HG03175 (cell line): ENCODE data around the gene PRCC.
A peak's percentile ranks its signal among the peaks of the same experiment; 100 is the strongest.

Experiments
- ATAC-seq: cut with Tn5 transposase; IDR thresholded peaks from one replicate; pipeline ENCODE4 v1.9.1; 2021; ENCODE audit warnings: mild to moderate bottlenecking, moderate library complexity; ENCODE audit not compliant: unreplicated experiment

The PRCC gene

DNA sequence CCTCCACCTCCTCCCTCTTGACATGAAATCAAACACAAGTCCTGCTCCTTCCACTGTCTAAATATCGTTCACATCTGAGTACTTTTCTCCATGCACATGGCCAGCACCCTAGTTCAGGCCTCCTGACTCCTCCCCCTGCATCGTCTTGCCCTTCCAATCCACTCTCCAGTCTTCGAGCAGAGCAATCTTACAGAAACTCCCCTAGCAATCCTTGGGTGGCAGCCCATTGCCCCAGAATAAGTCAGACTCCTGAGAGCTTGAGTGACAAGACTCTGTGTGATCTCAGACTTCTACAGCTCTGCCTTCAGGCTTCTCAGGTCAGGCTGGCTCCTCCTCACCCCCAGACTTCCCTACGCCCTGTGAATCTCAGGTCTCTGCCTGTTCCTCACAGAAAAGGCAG is 43.8 kb downstream of the PRCC start:
- ATAC-seq: no peak

- no peak for ATAC-seq
Measured at GRCh38 chr1:156812293-156812990, 45.1 kb downstream of the PRCC start.

DNA sequence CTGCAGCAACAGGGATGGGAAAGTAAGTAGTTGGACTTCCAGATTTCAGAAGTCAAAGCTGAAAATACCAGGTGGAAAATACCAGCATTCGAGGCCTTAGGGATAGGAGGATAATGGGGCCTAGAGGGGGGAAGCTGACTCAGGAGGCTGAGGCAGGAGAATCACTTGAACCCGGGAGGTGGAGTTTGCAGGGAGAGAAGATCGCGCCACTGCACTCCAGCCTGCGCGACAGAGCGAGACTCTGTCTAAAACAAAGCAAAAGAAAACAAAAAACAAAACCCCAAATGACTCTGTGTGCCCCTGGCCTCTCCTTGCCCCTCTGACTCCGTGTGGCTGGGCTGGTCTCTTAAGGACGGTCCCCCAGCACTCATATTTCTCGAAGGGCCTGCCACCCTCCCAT is 46.0 kb downstream of the PRCC start:
- ATAC-seq: no peak

DNA sequence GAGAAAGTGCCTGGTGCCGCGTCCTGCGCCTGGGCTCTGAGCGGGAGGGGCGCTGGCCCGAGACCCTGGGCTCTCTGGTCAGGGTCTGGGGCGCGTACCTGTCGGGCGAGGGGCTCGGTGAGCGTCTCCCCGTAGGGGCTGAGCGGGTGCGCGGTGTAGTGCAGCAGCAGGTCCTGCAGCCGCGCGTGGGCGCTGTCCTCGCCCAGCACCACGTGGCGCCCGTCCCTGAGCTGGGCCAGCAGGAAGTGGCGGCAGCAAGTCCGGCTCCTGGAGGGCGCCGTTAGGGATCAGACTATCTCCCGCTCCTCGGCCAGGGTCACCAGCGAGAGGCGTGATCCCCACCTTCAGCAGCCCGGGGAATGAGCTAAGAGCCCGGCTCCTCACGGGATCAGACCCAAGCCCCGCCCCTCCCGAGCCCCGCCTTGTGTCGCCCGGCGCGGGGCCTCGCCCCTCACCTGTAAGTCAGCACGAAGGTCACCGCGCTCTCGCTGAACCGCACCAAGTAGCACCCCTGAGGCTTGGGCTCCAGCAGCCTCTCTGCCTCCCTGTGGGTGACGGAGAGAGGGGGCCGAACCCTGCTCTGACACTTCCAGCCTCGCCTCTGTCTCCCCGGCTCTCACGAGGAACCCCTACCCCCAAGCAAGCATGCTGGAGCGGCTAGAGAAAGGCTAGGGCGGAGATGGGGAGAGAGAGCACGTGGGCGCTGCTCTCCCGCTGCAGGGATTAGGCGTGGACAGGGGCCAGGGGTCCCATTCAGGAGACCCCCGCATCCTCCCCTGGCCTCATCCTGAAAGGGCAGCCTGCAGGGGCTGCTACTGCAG is 46.6 kb downstream of the PRCC start:
- no peak for ATAC-seq

DNA sequence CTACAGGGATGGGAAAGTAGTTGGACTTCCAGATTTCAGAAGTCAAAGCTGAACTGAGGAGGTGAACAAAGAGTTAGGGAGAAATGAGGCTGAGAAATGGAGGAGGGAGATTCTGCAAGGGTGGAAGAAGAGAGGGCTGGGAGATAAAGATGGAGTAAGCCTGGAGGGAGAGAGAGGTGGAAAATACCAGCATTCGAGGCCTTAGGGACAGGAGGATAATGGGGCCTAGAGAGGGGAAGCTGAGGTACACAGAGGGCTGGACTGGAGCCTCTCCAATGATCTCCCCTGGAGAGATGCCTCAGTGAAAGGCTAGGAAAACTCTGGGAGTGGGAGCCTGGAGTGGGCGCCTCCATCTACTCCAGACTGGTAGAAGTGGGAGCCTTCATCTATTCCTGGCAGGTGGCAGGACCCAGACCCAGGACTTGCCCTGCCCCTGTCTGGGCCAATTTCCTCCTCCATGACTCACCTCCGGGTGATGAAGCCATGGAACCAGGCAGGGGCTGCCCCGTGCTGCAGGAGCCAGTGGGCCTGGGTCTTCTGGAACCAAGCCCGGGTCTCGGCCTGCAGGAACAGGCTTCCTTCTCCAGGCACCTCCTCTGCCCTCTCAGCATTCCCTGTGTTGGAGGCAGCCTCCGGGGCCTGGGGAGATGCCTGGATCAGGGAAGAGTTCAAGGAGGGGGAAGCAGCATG is 47.4 kb downstream of the PRCC start:
- ATAC-seq: no peak

GRCh38 chr1:156815307-156815826 is 48.0 kb downstream of the PRCC start:
- ATAC-seq: no peak

DNA sequence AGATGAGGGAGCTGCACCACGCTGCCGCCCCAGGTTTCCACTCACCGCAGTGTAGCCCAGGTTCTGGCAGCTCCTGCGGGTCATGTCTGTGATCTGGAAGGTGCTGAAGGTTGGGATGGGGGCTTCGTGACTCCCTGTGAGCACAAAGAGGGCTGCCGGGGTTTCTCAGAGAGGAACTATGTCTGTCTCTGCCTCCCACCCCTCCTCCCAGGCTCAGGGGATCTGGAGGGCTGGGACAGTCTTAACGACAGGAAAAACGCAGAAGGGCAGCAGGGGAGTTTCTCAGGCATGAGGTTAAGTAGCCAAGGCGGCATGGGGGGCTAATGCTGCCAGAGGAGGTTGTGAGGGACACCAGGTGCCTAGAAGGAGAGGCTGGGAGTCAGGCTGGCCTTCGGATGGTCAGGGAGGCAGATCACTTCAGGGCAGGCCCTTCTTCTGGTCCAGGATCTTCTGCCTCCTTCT is 48.7 kb downstream of the PRCC start:
- ATAC-seq: no peak

DNA sequence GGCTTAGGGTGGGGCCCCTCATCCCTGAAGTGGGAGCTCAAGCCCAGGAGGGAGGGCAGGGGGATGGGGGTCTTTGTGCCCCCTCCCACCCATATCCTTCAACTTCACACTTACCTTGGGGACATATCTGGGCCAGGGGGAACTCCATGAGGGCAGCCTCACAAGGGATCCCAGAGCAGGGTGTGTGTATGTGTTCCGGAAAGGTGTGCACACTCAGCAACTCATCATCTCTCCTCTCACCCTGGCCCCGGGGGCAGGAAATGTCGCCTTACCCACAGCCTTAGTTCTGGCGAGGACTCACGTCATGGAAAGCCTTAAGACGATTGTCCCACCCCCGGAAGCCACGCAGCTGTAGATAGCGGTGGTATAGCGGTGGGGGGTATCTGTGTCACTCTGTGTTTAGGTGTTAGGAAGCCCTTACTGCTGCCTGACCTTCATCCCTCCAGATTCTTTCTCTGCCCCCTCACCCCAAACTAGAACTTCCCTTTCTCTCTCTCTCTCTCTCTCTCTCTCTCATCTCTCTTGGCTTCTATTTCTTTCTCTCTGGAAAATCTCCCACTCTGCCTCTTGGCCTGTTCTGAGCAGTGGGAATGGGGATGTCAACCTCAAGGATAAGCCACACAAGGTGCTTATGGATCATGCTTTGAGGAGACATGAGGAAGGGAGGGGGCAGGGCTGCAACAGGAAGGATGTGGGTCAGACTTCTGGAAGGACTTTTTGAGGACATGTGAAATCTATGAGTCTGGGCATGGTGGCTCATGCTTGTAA is 49.4 kb downstream of the PRCC start, which contains the start of gene SH2D2A:
Gene SH2D2A, minus strand, starts transcription at position 288 of the 768 bp plus-strand sequence. Its CDS starts 140 bp downstream, at position 148.
- peak; percentile 92 for ATAC-seq

GRCh38 chr1:156821801-156822200 is 54.5 kb downstream of the PRCC start:
- ATAC-seq: no peak

DNA sequence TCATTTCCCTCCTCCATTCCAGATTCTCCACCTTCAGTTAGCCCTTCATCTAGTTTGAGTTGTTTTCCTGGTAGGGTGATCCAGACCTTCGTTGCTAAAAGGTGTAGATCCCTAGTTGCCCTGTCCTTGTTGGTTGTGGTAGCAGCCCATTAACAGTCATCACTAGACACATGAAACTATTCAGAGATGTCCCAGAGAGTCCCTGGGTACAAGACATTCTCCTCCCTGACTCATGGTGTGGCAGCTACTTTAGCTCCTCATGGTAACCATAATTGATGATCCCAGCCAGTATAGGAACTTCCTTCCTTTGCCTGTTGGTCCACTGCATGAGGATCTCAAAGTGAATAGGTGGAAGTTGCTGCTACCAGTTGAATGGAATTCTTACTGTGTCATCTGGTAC is 55.3 kb downstream of the PRCC start:
- no peak for ATAC-seq

- no peak for ATAC-seq
Measured at GRCh38 chr1:156823210-156823790, 56.0 kb downstream of the PRCC start.

DNA sequence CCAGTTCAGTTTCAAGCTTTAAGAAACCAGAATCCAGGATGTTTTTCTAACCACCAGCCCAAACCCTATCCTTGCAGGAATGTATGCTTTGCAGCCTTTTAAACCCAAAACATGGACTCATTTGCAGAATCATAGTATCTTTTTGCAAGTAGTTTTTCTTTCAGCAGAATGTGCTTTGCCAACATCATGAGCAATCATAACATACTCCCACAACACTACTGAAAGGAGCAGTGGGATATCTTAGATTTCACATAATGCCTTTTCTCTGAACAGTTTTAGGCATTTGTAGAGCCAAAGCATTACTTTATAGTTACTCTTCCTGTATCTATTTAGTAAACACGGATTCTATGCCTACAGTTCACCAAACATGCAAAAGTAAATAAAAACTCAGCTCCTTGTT is 59.3 kb downstream of the PRCC start:
- ATAC-seq: no peak

GRCh38 chr1:156828400-156829124 is 61.2 kb downstream of the PRCC start:
- no peak for ATAC-seq

- no peak for ATAC-seq
Measured at GRCh38 chr1:156832434-156832833, 65.1 kb downstream of the PRCC start.

DNA sequence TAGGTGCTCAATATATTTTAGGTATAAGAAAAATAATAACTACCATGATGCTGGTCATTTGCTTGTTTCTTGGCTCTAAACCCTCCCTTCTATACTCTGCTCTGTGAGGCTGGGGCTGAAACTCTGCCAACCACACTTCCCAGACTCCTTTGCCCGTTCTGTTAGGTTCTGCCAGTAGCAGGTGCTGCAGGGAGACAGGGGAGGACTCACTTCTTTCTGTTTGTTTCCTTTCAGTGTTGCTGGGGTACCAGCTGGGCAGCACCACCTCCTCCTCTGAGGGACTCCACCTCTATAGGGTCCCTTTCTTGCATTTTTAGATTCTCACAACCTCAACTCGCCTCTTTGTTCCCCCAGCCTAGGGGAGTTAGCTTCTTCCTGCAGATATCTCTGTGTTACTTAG is 66.3 kb downstream of the PRCC start:
- no peak for ATAC-seq

DNA sequence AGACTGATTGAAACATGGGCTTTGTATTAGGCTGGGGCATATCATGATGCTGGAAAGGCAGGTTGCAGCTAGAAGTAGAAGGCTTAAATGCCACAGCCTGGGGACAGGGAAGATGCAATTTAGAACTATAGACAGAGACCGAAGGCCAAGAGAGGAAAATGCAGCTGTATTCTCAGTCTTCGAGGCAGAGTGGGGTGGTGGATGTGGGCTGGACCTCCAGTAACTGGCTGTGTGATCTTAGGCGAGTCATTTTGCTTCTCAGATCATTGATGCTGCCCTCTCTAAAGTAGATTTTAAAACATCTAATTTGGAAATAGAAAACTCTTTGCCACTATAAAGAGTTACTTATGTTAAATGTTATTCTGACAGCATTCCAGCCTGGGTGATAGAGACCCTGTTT is 67.0 kb downstream of the PRCC start:
- no peak for ATAC-seq

DNA sequence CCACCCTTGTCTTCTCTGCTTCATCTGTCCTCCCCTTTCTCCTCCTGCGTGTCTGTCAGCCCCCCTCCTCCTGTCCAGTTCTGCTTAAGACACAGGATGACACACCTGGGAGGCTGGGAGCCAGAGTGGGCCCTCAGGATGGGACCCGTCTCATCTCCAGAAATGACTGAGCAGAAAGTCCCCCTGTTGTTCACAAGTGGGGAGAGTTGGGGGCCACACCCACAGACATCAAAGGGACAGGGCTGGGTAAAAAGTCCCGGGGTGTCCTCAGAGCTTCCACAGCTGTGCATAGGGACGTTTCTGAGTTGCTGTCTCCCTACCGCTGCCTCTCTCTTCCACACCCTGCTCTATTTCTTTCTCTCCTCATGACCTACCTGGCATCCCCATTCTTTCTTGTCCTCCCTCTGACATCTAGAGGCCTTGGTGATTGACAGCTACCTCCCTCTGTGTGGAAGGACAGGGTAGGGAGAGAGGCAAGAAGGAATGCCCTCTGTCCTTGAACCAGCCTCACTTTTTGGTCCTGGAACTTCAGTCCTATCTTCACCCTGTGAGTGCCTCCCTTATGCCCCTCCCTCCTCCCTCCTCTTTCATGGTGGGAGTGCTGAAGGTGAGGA is 68.8 kb downstream of the PRCC start:
- no peak for ATAC-seq

DNA sequence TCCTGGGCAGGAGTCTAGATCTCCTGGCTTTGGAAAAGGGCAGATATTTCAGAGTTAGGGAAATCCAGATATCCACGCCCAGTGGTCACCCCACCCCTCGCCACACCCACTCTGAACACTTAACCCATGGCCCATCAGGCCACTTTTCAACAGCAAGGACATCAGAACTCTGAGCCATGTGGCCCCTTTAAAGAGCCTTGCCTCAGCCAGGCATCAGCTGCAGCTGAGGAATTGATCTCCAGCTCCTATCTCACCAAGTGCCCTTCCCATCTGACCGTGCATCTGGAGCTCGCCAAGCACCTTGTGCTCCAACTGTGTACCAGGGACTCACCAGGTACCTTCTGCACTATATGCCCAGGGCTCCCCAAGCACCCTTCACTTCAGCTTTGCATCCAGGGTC is 69.6 kb downstream of the PRCC start:
- no peak for ATAC-seq

- no peak for ATAC-seq
Measured at GRCh38 chr1:156838972-156839371, 71.6 kb downstream of the PRCC start.
